Left ventricle myocardium inferior (tissue), 1 donor: ENCODE results near the gene RIPK3. TPM values are rescaled to one million over a fixed set of nuclear protein-coding genes. Genes with fewer than 3 reads are reported as not detected.

ENCODE experiments used
- DNase-seq: peaks from one replicate; pipeline ENCODE4 v3.0.0-alpha.2; 2020
- H3K27ac ChIP-seq: fragments of 200-600 bp; replicated peaks from 2 replicates; pipeline ENCODE4 v1.8.0; 2021
- H3K27me3 ChIP-seq: fragments of 200-600 bp; 2 replicates; pipeline ENCODE4 v1.8.0; 2021; ENCODE audit warnings: low read depth
- H3K36me3 ChIP-seq: fragments of 200-600 bp; 2 replicates; pipeline ENCODE4 v1.8.0; 2021
- H3K4me1 ChIP-seq: fragments of 200-600 bp; 2 replicates; pipeline ENCODE4 v1.8.0; 2021
- H3K4me3 ChIP-seq: fragments of 200-600 bp; 2 replicates; pipeline ENCODE4 v1.8.0; 2021; ENCODE audit warnings: mild to moderate bottlenecking, moderate library complexity
- H3K9me3 ChIP-seq: fragments of 200-600 bp; replicated peaks from 2 replicates; pipeline ENCODE4 v1.8.0; 2021
- intact Hi-C: fragments of 100-400 bp; cut with micrococcal nuclease; formaldehyde crosslinking; loops from one replicate; pipeline ENCODE4 v1.11.0; 2022
- total RNA-seq: library from RNA; stranded (reverse); fragmentation: NEBNext Ultra II Directional; extraction: Animal tissue kit (Norgen Biotek cat#: 25700); gene quantifications from one replicate; pipeline ENCODE4 v1.2.1, GENCODE V29; 2021
- TF ChIP-seq, protein P1 (sequence below): fragments of 200-600 bp; IDR thresholded peaks from 2 replicates; pipeline ENCODE4 v1.8.0; 2021; ENCODE audit warnings: antibody characterized with exemption, mild to moderate bottlenecking, borderline replicate concordance
- donor health status: DM: no; HTN: yes; CAD: no; lungs with severe emphysema.

The RIPK3 gene
- total RNA-seq, 1 donor from 2014 or later: 3.6 TPM

DNA sequence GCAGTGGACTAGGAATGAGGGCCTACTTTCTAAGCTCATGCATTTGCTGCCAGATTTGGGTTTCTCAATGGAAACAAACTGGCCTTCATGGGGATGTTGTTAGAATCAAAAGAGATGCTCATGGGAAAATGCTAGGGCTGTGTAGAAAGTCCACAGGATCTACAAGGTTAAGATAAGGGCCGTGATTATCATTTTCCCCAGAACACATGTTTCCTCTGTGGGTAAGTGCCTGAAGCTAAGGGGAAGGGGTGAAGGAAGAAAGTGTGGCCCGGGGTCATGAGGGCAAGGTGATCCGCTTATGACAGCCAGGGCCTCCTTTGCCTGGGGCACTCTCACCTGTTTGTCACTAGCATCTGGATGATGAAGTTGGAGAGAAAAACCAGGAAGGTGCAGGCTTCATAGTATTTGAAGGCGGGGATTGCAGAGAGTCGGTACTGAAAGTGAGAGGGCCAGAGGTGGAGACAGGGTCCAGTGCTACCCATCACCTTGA, 14.7 kb downstream of the RIPK3 start:
- H3K4me1 ChIP-seq: no peaks in the 10 kb centered on the region
- H3K27ac ChIP-seq: no peak overlapping the region
- H3K4me3 ChIP-seq: no peak overlapping the region
- intact Hi-C loops: no loop called here
- TF ChIP-seq, protein P1, sequence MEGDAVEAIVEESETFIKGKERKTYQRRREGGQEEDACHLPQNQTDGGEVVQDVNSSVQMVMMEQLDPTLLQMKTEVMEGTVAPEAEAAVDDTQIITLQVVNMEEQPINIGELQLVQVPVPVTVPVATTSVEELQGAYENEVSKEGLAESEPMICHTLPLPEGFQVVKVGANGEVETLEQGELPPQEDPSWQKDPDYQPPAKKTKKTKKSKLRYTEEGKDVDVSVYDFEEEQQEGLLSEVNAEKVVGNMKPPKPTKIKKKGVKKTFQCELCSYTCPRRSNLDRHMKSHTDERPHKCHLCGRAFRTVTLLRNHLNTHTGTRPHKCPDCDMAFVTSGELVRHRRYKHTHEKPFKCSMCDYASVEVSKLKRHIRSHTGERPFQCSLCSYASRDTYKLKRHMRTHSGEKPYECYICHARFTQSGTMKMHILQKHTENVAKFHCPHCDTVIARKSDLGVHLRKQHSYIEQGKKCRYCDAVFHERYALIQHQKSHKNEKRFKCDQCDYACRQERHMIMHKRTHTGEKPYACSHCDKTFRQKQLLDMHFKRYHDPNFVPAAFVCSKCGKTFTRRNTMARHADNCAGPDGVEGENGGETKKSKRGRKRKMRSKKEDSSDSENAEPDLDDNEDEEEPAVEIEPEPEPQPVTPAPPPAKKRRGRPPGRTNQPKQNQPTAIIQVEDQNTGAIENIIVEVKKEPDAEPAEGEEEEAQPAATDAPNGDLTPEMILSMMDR: no peak
- peaks cover 3% of the 10 kb centered on the region for H3K27me3 ChIP-seq
- peaks cover 33% of the 10 kb centered on the region for H3K36me3 ChIP-seq
- H3K9me3 ChIP-seq: no peaks in the 10 kb centered on the region
- no peak for DNase-seq

DNA sequence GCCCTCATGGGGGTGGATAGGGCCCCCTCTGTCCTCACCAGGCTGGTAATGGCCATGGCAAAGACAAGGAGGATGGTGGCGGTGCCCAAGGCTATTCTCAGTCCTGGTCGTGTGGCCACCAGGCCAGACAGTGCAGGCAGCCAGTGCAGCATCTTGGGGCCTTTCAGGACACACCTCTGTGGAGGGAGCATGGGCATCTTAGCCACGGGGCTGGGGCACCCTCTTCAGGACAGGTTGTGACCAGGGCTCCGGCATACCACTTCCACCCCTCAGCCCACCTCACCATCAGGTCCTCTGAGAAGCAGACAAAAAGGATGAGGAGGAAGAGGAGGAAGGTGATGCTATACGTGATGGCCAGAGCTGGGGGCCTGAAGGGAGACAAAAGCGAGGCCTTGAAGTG, 15.8 kb downstream of the RIPK3 start:
- no peaks in the 10 kb centered on the region for H3K4me1 ChIP-seq
- DNase-seq: no peak
- H3K27ac ChIP-seq: no peak overlapping the region
- peaks cover 12% of the 10 kb centered on the region for H3K27me3 ChIP-seq
- intact Hi-C loops: no loop called here
- H3K36me3 ChIP-seq: peaks cover 38% of the 10 kb centered on the region
- H3K4me3 ChIP-seq: no peak overlapping the region
- no peaks in the 10 kb centered on the region for H3K9me3 ChIP-seq
- TF ChIP-seq, protein P1: no peak

DNA sequence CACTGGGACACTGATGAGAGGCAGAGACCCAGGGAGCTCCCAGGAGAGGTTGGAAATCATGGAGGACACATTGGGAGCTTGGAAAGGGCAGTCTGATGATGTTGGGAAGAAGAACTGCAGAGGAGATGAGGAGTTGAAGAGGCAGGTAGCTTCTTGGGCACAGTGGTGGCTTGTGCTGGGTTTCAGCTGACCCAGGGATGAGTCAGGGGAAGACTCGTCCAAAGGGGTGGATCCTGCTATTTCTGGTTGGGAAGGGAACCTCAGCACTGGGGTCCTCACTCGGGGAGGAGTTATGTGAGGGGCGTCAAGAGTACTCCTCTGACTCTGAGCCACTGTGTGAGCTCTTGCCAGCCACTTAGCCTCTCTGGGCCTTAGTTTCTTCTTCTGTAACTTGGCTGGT, 16.4 kb downstream of the RIPK3 start:
- Histone ChIP-seq H3K27ac (no peak overlapping the region), H3K27me3 (peaks cover 19% of the 10 kb centered on the region), H3K4me1 (no peaks in the 10 kb centered on the region), H3K4me3 (no peak overlapping the region), H3K36me3 (peaks cover 38% of the 10 kb centered on the region), H3K9me3 (no peaks in the 10 kb centered on the region)
- no peak for DNase-seq
- TF ChIP-seq, protein P1: no peak
- intact Hi-C loops: no loop called here

DNA sequence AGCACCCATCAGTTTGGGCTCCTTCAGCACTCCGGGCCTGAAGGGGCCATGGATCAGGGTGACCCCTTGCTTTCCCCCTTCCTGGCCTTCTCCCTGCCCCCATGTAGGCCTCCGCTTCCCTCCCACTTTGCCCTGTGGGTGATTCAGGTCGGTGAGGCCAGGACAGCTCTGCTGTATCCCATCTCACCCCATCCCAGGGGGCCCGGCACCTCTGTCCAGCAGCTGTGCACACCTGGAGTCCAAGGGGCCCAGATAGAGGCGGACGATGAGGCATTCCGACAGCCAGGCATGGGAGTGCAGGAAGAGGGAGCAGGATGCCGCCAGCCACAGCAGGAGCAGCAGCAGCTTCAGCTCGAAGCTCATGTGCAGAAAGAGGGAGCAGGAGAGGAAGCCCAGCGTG, 17.1 kb downstream of the RIPK3 start:
- Histone ChIP-seq H3K27me3 (peaks cover 26% of the 10 kb centered on the region), H3K9me3 (no peaks in the 10 kb centered on the region), H3K27ac (no peak overlapping the region), H3K4me3 (no peak overlapping the region), H3K4me1 (no peaks in the 10 kb centered on the region), H3K36me3 (peaks cover 38% of the 10 kb centered on the region)
- TF ChIP-seq, protein P1: no peak
- intact Hi-C loops: no loop called here
- DNase-seq: no peak

DNA sequence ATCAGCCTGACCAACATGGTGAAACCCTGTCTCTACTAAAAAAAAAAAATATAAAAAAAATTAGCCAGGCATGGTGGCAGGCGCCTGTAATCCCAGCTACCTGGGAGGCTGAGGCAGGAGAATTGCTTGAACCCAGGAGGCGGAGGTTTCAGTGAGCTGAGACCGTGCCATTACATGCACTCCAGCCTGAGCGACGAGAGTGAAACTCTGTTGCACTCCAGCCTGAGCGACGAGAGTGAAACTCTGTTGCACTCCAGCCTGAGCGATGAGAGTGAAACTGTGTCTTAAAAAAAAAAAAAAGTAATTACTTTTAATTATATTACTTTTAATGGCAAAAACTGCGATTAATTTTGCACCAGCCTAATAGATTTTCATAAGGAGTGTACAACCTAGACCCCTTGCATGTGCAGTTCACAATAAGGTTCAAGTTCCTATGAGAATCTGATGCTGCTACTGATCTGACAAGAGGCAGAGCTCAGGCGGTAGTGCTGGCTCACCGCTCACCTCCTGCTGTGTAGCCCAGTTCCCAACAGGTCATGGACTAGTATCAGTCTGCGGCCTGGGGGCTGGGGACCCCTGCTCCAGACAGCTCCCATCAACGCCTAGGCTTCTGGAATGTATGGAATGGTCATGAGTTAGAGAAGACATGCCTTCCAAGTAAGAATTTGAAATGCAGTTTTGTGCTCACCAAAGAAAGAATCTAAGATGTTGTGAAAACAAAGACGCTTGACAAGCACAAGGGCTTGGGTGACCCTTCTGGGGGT, 18.4 kb downstream of the RIPK3 start:
- no peak for DNase-seq
- Histone ChIP-seq H3K9me3 (no peaks in the 10 kb centered on the region), H3K4me1 (peaks cover 12% of the 10 kb centered on the region), H3K4me3 (no peak overlapping the region), H3K36me3 (peaks cover 38% of the 10 kb centered on the region), H3K27me3 (peaks cover 38% of the 10 kb centered on the region), H3K27ac (no peak overlapping the region)
- intact Hi-C loops: no loop called here
- TF ChIP-seq, protein P1: no peak
